Measurements from ENCODE around the gene CYP2W1.

DNA sequence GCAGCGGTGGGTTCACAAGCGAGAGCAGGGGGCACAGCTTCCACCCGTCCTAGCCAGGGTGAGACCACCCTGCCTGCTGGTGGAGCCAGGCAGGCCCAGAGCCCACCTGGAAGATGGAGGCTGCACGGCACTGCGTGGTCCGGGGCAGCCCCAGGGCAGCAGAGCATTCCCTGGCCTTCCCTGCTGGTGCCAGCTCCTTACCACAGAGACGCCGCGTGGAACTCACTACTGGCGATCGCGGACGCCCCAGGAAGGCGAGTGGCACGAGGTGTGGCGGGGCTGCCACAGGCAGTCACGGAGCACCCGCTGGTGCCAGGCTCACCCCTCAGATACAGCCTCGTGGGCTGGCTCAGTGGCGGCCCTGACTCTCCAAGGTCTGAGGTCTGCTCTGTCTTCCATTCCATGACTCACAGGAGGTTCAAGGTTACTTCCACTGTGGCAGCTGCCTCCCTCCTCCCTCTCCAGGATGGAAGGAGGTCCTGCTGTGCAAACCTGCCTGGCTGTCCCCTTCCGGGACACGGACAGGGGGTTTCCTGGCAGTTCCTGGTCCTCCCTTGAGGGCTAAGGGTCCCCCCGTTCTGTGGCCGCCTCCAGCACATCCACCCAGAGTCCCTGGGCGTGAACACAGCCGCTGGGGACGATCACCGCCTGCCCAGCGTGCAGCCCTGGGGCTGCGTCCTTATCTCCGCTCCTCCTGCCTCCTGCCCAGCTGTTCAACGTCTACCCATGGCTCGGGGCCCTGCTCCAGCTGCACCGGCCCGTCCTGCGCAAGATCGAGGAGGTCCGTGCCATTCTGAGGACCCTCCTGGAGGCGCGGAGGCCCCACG lies 3.1 kb downstream of the CYP2W1 start:
- TF ChIP-seq EZH2 (IDR thresholded peaks at IDR 0.05) (no peak), POLR2AphosphoS5 (IDR thresholded peaks at IDR 0.05; ENCODE audit: borderline replicate concordance, low read depth, low read length) (no peak), FOXP2 (optimal IDR thresholded peaks at IDR 0.05; ENCODE audit: control extremely low read depth, extremely low read length, insufficient read depth) (no peak)

Measured in SK-N-MC (cell line).